ENCODE measurements around the gene SUMO3.

- no peak for TF ChIP-seq EZH2 (IDR thresholded peaks at IDR 0.05; ENCODE audit: borderline replicate concordance, low read depth, low read length, severe bottlenecking)
- peak; percentile 22 to 53 for TF ChIP-seq CTCF (IDR thresholded peaks at IDR 0.05; ENCODE audit: extremely low read depth in 1 of 2, insufficient read depth in 1 of 2, low read depth in 1 of 2, low read length in 2 of 2)
- peak; percentile 33 for TF ChIP-seq POLR2AphosphoS5 (IDR thresholded peaks at IDR 0.05; ENCODE audit: insufficient read depth, low read depth, low read length)
- TF ChIP-seq MAX (IDR thresholded peaks at IDR 0.05; ENCODE audit: insufficient read depth, insufficient read length) = no peak
- TF ChIP-seq JUN (IDR thresholded peaks at IDR 0.05; ENCODE audit: borderline replicate concordance, insufficient read depth, insufficient read length, low read depth) = no peak
- TF ChIP-seq POLR2A (IDR thresholded peaks at IDR 0.05; ENCODE audit: low read depth, low read length) = no peak
- no peak for TF ChIP-seq MYC (IDR thresholded peaks at IDR 0.05; ENCODE audit: low read depth, low read length)
- no peak for TF ChIP-seq FOS (IDR thresholded peaks at IDR 0.05; ENCODE audit: borderline replicate concordance, insufficient read depth, low read length)
These were observed 27.8 kb upstream of the SUMO3 start for GRCh38 chr21:44845418-44846223.

Data from endothelial cell of umbilical vein (primary cell).